22Rv1 (cell line): ENCODE measurements around the gene MRPS16.

Source experiments
- ZFX ChIP-seq: fragments of 450-650 bp; IDR thresholded peaks from 2 replicates; pipeline ENCODE4 v1.6.1; 2017; ENCODE audit warnings: antibody characterized with exemption, borderline replicate concordance
- TF ChIP-seq, protein P1 (sequence below): fragments of 450-650 bp; IDR thresholded peaks from 2 replicates; pipeline ENCODE4 v1.5.1; 2017; ENCODE audit warnings: mild to moderate bottlenecking

DNA sequence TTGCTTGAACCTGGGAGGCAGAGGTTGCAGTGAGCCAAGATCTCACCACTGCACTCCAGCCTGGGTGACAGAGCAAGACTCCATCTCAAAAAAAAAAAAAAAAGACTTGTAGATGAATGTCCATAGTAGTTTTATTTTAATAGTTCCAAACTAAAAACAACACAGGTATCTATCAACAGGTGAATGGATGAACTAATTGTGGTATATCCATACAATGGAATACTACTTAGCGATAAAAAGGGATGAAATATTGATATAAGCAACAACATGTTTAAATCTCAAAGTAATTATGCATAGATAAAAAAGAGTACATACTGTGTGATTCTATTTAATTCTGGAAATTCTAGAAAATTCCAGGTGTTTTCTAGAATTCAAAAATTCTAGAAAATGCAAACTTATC, 37.5 kb upstream of the MRPS16 start:
- TF ChIP-seq, protein P1, sequence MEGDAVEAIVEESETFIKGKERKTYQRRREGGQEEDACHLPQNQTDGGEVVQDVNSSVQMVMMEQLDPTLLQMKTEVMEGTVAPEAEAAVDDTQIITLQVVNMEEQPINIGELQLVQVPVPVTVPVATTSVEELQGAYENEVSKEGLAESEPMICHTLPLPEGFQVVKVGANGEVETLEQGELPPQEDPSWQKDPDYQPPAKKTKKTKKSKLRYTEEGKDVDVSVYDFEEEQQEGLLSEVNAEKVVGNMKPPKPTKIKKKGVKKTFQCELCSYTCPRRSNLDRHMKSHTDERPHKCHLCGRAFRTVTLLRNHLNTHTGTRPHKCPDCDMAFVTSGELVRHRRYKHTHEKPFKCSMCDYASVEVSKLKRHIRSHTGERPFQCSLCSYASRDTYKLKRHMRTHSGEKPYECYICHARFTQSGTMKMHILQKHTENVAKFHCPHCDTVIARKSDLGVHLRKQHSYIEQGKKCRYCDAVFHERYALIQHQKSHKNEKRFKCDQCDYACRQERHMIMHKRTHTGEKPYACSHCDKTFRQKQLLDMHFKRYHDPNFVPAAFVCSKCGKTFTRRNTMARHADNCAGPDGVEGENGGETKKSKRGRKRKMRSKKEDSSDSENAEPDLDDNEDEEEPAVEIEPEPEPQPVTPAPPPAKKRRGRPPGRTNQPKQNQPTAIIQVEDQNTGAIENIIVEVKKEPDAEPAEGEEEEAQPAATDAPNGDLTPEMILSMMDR, result no peak
- TF ChIP-seq ZFX, result no peak
